GM21447 (cell line): ENCODE data around the gene CD300A.

ENCODE experiments used
- ATAC-seq: cut with Tn5 transposase; IDR thresholded peaks from one replicate; pipeline ENCODE4 v1.9.1; 2021; ENCODE audit not compliant: unreplicated experiment

CD300A gene

DNA sequence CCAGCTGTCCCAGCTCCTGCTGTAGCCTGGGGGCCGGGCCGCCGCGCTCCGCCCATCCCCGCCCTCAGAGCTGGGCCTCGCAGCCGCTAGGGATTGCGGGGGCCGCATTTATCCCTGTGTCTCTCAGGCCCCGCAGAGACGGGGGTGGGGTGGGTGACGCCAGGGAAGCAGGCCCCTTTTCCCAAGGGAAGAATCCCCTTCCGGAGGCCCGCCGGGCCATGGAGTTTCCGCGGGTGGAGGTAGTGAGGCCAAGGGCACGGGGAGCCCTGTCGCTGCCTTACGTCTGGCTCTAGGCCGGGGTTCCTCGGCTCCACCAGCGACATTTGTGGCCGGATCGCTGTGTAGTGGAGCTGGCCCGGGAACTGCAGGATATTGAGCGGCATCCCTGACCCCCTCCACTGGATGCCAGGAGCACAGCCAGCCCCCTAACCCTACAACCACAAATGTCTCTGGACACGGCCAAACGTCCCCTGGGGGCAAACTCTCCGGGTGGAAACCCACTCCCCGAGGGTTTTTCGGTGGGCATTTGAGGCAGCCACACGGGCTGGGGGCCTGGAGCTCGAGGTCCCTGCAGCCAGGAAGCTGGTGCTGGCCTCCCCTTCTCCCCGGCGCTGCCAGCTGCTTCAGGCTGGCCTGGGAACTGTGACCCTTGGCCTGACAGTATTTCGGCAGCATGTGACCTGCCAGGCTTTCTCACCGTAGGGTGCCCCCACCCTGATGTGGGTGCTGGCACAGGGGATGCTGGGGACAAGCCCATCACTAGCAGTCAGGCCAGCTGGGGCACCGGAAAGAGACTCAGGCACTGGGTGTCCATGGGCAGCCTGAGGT lies 12.0 kb upstream of the CD300A start:
- peak; percentile 93 for ATAC-seq

DNA sequence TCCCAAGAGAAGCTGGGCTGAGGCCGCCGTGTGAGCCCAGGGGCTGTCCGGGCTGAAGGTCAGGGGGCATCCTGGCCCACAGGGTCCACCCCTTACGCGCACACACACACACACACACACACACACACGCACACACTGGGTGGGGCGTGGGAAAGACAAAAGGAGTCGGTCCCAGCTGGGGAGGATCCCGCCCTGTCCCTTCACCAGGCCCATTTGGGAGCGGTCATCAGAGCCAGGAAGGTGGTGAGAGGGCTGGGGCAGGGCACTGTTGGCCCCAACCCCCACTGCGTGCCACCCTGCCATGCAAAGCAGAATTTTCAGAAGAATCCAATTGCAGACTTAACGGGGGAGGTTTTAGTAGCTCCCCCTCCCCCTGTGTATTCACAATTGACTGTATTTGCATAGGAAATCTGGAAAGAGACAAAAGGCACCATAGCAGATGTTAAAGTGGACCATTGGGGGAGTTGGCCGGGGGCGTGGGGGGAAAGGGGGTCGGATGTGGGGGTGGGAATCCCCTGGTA lies 11.3 kb upstream of the CD300A start:
- ATAC-seq = no peak

DNA sequence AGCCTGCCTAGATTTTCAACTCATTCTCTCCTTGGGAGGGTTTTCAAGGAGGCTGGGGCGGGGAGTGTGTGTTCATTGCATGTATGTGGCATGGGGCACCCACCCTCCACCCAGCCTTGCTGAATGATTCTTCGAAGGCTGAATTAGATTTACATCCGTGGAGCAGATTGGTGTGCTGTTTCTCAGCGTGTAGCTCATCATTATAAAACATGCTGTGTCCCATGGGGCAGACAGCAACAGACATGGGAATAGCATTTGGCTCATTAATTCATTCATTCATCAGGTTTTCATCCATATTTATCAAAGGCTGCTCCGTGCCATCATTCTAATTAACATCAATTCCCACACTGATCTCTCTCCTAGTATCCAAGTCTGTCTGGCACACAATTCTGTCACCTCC lies 10.6 kb upstream of the CD300A start:
- ATAC-seq = no peak

DNA sequence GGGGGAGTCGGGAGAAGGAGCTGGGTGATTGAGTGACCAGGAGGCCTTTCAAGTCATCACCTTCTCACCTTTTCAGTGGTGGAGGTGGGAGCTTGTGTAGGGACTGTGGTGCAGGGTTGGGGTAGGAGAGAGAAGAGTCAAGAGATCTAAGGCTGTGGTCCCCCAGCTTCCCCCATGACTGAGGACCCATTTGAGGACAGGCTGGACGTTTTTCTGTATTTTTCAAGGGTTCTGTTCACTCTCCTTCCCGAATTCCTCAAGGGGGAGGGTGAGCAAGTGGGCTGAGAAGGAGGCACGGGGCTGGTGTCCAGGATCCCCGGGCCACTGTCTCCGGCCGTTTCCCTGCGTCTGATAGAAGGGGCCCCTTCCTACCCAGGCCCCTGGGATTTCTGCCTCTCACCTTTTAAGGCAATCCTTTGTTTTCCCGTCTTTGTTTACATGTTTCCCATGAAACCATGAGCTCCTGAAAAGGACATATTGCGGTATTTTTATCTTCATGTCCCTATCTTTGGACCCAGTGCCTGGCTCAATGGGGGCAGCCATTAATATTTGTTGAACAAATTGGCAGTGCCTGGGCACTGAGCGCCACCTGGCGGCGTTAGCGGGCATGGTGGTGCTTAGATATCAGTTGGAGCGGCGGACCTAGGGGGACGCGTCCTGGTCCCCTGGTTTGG lies 9.2 kb upstream of the CD300A start:
- ATAC-seq = no peak

DNA sequence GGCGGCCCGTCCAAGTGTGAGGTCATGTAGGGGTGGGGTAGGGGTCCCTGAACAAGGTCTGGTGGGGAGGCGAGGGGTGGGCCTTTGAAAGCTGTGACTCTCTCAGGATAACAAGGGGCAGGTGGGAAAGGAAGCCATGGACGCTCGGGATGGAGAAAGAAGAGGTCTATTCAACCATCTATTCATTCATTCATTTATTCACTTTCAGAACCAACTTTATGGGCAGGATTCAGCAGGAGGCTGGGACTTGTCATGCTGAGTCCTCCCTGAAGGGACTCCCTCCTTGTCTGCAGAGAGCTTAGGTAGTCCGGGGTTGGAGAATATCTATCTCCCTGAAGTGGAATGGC lies 8.6 kb upstream of the CD300A start:
- no peak for ATAC-seq

DNA sequence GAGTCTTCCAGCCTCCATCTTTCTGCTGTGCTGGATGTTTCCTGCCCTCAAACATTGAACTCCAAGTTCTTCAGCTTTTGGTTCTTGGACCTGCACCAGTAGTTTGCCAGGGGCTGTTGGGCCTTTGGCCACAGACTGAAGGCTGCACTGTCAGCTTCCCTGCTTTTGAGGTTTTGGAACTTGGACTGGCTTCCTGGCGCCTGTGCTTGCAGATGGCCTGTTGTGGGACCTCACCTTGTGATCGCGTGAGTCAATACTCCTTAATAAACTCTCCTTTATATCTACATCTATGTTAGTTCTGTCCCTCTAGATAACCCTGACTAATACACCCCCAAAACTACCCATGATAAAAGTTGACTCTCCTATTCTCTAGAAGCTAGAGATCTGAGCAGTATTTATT lies 7.6 kb upstream of the CD300A start:
- ATAC-seq = no peak

DNA sequence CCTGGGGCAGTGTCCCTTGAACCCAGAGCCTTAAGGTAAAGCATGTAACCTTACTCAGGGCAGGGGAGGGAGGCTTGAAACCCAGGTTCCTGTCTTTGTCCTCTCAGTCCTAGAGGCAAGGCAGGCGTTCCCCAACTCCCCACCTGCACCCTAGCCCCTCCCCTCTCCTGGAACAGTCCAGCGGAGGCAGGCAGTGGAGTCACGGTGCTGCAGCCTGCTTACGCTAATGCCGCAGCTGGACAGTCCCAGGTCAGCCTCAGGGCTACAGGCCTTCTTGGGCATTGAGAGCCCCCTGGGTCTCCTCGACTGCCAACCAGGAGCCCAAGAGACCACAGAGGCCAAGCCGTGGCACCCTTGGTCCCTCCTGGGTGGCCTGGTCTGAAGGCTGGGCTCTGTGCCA lies 6.8 kb upstream of the CD300A start:
- ATAC-seq = no peak

DNA sequence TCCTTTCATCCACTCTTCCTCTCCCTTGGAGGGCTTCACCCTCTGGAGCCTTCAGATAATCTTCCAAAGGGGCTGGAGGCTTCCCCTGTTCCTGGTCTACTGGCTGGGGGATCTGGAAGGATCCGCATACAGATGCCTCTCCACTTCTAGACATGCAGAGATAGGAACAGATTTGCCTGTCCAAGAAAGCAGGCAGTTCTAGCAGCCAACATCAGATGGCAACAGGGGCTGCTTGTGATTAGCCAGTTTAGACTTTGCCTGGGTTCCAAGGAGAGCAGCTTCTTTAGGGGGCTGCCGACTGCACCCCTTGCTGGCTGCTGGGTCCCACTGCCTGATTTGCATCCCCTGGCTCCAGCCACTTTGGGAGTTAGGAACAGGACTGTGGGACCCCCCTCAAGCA lies 6.2 kb upstream of the CD300A start:
- no peak for ATAC-seq

DNA sequence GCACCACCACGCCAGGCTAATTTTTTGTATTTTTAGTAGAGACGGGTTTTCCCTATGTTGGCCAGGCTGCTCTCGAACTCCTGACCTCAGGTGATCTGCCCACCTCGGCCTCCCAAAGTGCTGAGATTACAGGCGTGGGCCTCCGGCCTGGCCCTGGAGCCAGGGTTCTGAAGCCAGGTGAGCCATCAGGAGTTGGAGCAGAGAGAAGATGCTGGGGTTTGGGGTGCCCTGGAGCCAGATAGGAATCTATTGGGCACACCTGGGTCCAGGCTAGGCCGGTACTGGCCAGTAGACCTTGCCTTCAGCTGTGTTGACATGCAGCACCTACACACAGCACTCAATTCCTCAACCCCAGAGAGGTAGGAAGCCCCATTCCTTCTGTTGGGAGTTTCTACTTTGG lies 5.4 kb upstream of the CD300A start:
- ATAC-seq = no peak

DNA sequence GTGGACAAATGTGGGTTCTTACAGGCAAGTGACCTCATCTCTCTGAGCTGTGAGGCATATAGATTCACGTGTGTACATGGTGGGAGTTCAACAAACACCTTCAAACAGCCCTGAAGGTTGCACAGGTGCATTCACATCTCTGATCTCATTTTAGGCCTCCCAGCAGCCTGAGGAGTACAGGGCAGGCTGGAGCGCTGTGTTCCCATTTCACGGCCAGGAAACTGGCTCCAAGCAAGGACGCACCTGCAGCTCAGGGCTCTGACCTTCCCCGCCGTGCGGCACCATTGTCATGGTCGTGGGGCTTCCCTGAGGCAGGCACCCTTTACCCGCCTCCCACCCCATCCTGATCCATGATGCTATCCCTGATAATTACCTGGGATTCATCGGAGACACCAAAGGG lies 4.8 kb upstream of the CD300A start:
- ATAC-seq = no peak

DNA sequence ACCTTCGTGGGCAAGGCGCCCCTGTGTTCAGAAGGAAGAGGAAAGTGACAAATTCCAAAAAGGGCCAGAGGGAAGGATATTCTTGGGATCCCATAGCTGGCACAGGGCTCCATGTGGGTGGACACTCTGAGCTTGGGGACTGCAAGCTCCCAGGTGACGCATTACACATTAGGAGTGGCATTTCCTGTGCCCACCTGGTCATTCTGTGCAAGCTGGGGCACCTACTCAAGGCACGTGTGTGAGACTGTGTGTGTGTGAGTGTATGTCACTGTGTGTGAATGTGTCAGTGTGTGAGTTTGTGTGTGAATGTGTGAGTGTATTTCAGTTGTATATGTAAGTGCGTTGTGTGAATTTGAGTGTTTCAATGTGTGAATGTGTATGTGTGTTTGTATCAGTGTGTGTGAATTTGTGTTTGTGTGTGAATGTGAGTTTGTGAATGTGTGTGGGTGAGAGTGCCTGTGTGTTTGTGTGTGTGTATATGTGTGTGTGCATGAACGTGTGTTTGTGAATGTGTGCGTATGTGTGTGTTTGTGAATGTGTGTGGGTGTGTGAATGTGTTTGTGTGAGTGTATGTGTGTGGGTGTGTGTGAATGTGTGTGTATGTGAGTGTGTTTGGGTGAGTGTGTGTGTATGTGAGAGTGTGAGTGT lies 1.6 kb upstream of the CD300A start:
- no peak for ATAC-seq

DNA sequence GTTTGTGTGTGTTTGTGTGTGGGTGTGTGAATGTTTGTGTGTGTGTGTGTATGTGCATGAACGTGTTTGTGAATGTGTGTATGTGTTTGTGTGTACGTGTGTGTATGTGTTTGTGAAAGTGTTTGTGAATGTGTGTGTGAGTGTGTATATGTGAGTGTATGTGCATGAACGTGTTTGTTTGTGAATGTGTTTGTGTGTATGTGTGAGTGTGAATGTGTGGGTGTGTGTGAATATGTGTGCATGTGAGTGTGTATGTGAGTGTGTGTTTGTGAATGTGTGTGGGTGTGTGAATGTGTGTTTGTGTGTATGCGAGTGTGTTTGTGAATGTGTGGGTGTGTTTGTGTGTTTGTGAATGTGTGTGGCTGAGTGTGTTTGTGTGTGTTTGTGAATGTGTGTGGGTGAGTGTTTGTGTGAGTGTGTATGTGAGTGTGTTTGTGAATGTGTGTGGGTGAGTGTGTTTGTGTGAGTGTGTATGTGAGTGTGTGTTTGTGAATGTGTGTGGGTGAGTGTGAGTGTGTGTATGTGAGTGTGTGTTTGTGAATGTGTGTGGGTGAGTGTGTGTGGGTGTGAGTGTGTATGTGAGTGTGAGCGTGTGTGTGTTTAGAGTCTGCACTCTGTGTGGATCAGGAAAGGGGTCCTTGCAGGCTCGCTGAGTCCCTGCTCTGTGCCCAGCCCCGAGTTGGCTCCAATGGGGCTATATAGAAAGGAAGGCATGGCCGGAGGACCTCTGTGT lies 890 bp upstream of the CD300A start:
- no peak for ATAC-seq

DNA sequence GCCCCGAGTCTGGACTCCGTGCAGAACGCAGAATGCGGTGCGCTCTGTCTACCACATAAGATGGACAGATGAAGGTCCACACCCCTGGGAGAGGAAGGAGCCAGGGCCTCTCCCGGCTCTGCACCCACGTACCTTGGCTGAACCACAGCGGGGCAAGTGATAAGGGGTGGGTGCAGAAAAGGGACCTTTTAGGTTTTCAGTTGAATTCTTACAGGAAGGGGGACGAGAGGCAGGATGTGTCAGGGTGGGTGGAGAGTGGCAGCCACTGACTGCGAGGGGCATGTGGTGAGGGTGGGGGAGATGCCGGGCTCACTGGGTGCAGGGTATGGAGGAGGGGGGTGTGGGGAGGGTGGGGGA lies 372 bp downstream of the CD300A start:
- ATAC-seq = no peak

DNA sequence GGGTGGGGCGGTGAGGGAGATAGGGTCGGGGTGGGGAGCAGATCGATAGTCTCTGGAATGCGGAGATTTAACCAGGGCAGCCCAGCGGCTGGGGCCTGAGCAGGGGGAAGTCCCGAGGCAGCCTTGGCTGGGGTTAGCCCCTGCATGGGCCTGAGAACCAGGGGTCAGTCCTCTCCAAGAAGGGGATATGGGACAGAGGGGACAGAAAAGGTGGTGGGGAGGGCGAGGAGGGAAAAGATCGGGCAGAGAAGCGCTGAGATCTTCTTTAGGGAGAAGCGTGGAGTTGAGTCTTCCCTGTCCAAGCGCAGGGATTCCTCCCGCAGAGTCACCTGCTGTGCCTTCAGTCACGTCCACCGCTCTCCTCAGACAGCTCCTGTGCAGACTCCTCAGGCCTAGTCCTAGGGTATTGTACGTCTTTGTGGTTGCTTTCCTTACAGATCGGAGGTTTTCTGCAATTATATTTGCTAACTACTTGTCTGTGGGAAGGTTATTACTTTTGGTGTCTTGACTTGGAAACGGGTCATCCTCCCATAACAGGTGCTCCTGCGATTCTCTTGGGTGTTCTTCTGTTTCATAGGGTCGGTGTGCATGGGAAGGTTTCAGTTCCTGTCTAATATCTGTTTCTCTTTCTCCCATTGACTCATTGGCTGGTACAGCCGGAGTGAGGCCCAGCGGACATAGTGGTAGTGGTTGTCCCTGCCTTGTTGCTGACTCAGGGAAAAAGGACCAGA lies 952 bp downstream of the CD300A start:
- ATAC-seq = peak; percentile 45

DNA sequence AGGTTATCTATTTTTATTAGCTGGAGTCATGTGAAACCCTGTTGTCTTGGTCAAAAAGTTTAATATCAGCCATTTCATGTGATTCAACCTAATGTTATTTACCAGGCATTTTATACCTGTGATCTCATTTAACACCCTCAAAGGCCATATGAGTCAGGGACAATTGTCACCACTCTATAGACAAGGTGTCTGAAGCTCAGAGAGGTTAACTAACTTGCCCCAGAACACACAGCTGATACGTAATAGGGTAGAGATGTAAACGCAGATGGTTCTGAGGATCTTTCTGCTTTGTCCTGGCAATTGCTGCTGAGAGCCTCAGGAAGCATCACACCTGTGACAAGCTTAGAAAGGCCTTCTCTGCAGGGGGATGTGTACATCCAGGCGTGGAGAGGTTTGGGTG lies 4.9 kb downstream of the CD300A start:
- ATAC-seq = no peak

DNA sequence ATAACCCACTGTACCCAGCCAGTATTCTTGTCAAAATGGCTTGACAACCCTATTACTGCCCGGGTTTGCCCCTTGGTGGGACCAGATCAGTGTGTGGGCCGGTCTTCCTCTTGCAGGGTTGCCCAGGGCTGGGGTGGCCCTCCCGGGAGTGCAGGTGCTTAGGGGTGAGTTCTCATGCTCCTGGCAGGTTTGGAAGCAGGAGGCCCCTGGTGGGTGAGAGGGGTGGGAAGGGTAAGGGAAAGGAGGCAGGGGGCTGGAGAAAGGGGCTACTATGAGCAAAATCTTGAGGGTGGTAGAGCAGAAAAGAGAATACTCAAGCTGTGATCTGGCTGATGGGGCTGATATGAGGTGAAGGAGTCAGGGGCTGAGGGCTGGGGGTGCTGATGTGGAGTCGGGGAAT lies 6.5 kb downstream of the CD300A start:
- no peak for ATAC-seq

DNA sequence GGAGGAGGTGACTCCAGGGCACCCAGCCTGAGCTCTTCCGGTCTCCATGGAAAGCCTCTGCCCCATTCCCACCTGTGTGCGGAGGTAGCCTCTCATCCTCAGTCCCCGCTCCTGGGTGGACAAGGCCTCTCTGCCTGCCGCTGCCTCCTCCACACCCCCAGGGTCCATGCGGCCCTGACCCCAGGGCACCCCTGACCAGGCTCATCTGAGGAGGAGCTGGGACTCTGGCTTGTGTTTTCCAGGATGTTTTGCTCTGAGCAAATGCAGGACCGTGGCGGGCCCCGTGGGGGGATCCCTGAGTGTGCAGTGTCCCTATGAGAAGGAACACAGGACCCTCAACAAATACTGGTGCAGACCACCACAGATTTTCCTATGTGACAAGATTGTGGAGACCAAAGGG lies 6.9 kb downstream of the CD300A start:
- ATAC-seq = no peak

DNA sequence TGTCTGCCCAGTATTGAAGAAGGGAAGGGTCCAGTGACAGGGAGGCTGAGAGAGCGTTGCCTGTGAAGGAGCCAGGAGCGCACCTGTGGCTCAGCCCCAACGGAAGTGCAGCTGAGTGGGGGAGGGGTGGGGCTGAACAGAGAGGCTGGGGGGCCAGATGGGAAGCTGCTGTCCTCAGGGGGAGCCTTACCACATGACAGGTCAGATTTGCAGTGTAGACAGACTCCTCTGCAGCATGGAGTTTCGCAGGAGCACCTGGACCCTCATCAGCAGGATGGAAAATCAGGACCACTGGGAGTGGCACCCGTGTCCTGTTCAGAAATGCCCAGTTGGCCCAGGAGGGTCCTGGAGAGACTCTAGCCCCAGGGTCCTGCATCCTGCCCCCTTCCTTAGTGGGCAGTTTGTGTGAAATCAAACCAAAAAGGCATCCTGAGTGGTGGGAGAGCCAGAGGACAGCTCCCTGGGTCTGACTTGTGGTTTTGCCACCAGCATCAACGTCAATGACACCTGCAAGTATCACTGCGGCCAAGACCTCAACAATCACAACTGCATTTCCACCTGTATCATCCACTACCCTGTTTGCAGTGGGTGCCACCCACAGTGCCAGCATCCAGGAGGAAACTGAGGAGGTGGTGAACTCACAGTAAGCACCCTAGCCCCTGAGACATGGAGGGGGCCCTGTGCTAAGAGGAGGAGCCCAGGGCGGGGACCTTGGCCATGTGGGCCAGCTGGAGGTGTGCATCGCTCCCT lies 7.8 kb downstream of the CD300A start:
- no peak for ATAC-seq

DNA sequence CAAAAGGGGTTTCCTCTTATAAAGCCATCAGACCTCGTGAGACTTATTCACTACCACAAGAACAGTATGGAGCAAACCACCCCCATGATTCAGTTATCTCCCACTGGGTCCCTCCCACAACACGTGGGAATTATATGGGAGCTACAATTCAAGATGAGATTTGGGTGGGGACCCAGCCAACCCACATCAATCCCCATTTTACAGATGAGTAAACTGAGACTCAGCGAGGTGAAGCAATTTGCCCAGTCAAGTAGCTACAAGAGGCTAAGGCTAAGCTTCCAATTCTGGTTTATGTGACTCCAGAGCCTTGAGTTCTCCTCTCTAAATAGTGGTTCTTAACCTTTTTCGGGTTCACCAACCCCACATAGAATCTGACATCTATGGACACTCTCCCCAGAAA lies 8.8 kb downstream of the CD300A start:
- ATAC-seq = no peak

DNA sequence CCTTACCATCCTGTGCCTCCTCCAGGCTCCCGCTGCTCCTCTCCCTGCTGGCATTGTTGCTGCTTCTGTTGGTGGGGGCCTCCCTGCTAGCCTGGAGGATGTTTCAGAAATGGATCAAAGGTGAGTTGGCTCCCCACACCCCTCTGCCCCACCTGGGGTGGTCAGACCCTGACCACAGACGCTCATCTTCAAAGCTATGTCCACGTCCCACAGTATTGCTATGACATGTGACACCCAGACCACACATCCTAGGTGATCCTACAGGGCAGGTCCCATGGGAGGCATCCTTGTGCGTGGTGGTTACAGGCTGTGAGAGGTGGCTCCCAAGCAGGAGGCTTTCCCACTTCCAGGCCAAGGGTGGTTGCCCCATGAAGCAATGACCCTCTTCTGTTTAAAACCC lies 11.0 kb downstream of the CD300A start:
- ATAC-seq = no peak
